HEK293 (cell line): ENCODE results near the gene HEYL.

Experiments used
- EGR2 ChIP-seq: fragments of 450-650 bp; formaldehyde crosslinking; IDR thresholded peaks from 2 replicates; pipeline ENCODE4 v1.5.1; 2016; ENCODE audit warnings: low read depth, missing biosample characterization, missing genetic modification characterization
- GLIS1 ChIP-seq: fragments of 450-650 bp; formaldehyde crosslinking; IDR thresholded peaks from 2 replicates; pipeline ENCODE4 v1.5.1; 2016; ENCODE audit warnings: missing biosample characterization, missing genetic modification characterization
- HOXD13 ChIP-seq: sonication (generic); formaldehyde crosslinking; IDR thresholded peaks from 2 replicates; pipeline ENCODE4 v1.8.0; 2022; ENCODE audit warnings: missing genetic modification reagents, borderline replicate concordance
- OVOL3 ChIP-seq: fragments of 450-650 bp; formaldehyde crosslinking; IDR thresholded peaks from 2 replicates; pipeline ENCODE4 v1.5.1; 2016; ENCODE audit warnings: missing biosample characterization, missing genetic modification characterization
- SP2 ChIP-seq: fragments of 450-650 bp; formaldehyde crosslinking; IDR thresholded peaks from 2 replicates; pipeline ENCODE4 v1.5.1; 2016; ENCODE audit warnings: missing biosample characterization, missing genetic modification characterization
- SP3 ChIP-seq: fragments of 450-650 bp; formaldehyde crosslinking; IDR thresholded peaks from 2 replicates; pipeline ENCODE4 v1.5.1; 2016; ENCODE audit warnings: missing biosample characterization, missing genetic modification characterization
- ZBTB21 ChIP-seq: fragments of 450-650 bp; formaldehyde crosslinking; IDR thresholded peaks from 2 replicates; pipeline ENCODE4 v1.5.1; 2017; ENCODE audit warnings: missing biosample characterization, missing genetic modification characterization
- ZBTB48 ChIP-seq: fragments of 450-650 bp; formaldehyde crosslinking; IDR thresholded peaks from 2 replicates; pipeline ENCODE4 v1.5.1; 2016; ENCODE audit warnings: missing biosample characterization, missing genetic modification characterization
- ZBTB8A ChIP-seq: fragments of 450-650 bp; formaldehyde crosslinking; IDR thresholded peaks from 2 replicates; pipeline ENCODE4 v1.5.1; 2016; ENCODE audit warnings: missing biosample characterization, missing genetic modification characterization
- ZFHX2 ChIP-seq: fragments of 450-650 bp; formaldehyde crosslinking; conservative IDR thresholded peaks from 2 replicates; pipeline ENCODE4 v1.5.1; 2016; ENCODE audit warnings: missing biosample characterization, missing genetic modification characterization
- ZFP37 ChIP-seq: fragments of 450-650 bp; formaldehyde crosslinking; IDR thresholded peaks from 2 replicates; pipeline ENCODE4 v1.5.1; 2016; ENCODE audit warnings: missing biosample characterization, missing genetic modification characterization
- ZNF157 ChIP-seq: fragments of 450-650 bp; formaldehyde crosslinking; IDR thresholded peaks from 2 replicates; pipeline ENCODE4 v1.5.1; 2016; ENCODE audit warnings: missing biosample characterization, missing genetic modification characterization
- ZNF2 ChIP-seq: fragments of 450-650 bp; formaldehyde crosslinking; IDR thresholded peaks from 2 replicates; pipeline ENCODE4 v1.5.1; 2016; ENCODE audit warnings: missing biosample characterization, missing genetic modification characterization
- ZNF211 ChIP-seq: fragments of 450-650 bp; formaldehyde crosslinking; IDR thresholded peaks from 2 replicates; pipeline ENCODE4 v1.5.1; 2016; ENCODE audit warnings: low read depth, missing biosample characterization, missing genetic modification characterization
- ZNF24 ChIP-seq: fragments of 450-650 bp; formaldehyde crosslinking; IDR thresholded peaks from 2 replicates; pipeline ENCODE4 v1.5.1; 2016; ENCODE audit warnings: missing biosample characterization, missing genetic modification characterization
- ZNF302 ChIP-seq: fragments of 450-650 bp; formaldehyde crosslinking; IDR thresholded peaks from 2 replicates; pipeline ENCODE4 v1.5.1; 2016; ENCODE audit warnings: missing biosample characterization, missing genetic modification characterization, low read depth
- ZNF341 ChIP-seq: fragments of 450-650 bp; formaldehyde crosslinking; IDR thresholded peaks from 2 replicates; pipeline ENCODE4; 2016; ENCODE audit warnings: low read depth, missing biosample characterization, missing genetic modification characterization
- ZNF394 ChIP-seq: fragments of 450-650 bp; formaldehyde crosslinking; IDR thresholded peaks from 2 replicates; pipeline ENCODE4 v1.5.1; 2016; ENCODE audit warnings: missing biosample characterization, missing genetic modification characterization, mild to moderate bottlenecking, moderate library complexity, borderline replicate concordance
- ZNF558 ChIP-seq: fragments of 450-650 bp; formaldehyde crosslinking; IDR thresholded peaks from 2 replicates; pipeline ENCODE4 v1.5.1; 2016; ENCODE audit warnings: missing biosample characterization, missing genetic modification characterization
- ZNF561 ChIP-seq: fragments of 450-650 bp; IDR thresholded peaks from 2 replicates; pipeline ENCODE4 v1.5.1; 2018; ENCODE audit warnings: missing biosample characterization, missing genetic modification characterization, borderline replicate concordance
- ZNF585B ChIP-seq: fragments of 450-650 bp; formaldehyde crosslinking; IDR thresholded peaks from 2 replicates; pipeline ENCODE4 v1.5.1; 2016; ENCODE audit warnings: missing biosample characterization, missing genetic modification characterization
- ZNF600 ChIP-seq: fragments of 450-650 bp; formaldehyde crosslinking; IDR thresholded peaks from 2 replicates; pipeline ENCODE4 v1.5.1; 2016; ENCODE audit warnings: missing biosample characterization, missing genetic modification characterization
- ZNF629 ChIP-seq: fragments of 450-650 bp; formaldehyde crosslinking; IDR thresholded peaks from 2 replicates; pipeline ENCODE4 v1.5.1; 2017; ENCODE audit warnings: missing biosample characterization, missing genetic modification characterization
- ZNF664 ChIP-seq: fragments of 450-650 bp; formaldehyde crosslinking; IDR thresholded peaks from 2 replicates; pipeline ENCODE4 v1.5.1; 2016; ENCODE audit warnings: missing biosample characterization, missing genetic modification characterization
- ZNF670 ChIP-seq: fragments of 450-650 bp; formaldehyde crosslinking; IDR thresholded peaks from 2 replicates; pipeline ENCODE4 v1.5.1; 2016; ENCODE audit warnings: missing biosample characterization, missing genetic modification characterization, low read depth
- ZSCAN16 ChIP-seq: fragments of 450-650 bp; formaldehyde crosslinking; IDR thresholded peaks from 2 replicates; pipeline ENCODE4 v1.5.1; 2016; ENCODE audit warnings: missing biosample characterization, missing genetic modification characterization
- ZXDB ChIP-seq: fragments of 450-650 bp; formaldehyde crosslinking; IDR thresholded peaks from 2 replicates; pipeline ENCODE4 v1.5.1; 2016; ENCODE audit warnings: missing biosample characterization, missing genetic modification characterization
- TF ChIP-seq, protein P1 (sequence below): fragments of 450-650 bp; formaldehyde crosslinking; conservative IDR thresholded peaks from 2 replicates; pipeline ENCODE4 v1.5.1; 2016; ENCODE audit warnings: low read depth, missing biosample characterization, missing genetic modification characterization
- TF ChIP-seq, protein P2 (sequence below): fragments of 450-650 bp; formaldehyde crosslinking; IDR thresholded peaks from 2 replicates; pipeline ENCODE4 v1.5.1; 2017; ENCODE audit warnings: missing biosample characterization, missing genetic modification characterization
- TF ChIP-seq, protein P3 (sequence below): fragments of 450-650 bp; formaldehyde crosslinking; IDR thresholded peaks from 2 replicates; pipeline ENCODE4 v1.5.1; 2016; ENCODE audit warnings: missing biosample characterization, missing genetic modification characterization
- TF ChIP-seq, protein P4 (sequence below): fragments of 450-650 bp; formaldehyde crosslinking; IDR thresholded peaks from 2 replicates; pipeline ENCODE4 v1.5.1; 2016; ENCODE audit warnings: missing biosample characterization, missing genetic modification characterization

Gene HEYL

DNA sequence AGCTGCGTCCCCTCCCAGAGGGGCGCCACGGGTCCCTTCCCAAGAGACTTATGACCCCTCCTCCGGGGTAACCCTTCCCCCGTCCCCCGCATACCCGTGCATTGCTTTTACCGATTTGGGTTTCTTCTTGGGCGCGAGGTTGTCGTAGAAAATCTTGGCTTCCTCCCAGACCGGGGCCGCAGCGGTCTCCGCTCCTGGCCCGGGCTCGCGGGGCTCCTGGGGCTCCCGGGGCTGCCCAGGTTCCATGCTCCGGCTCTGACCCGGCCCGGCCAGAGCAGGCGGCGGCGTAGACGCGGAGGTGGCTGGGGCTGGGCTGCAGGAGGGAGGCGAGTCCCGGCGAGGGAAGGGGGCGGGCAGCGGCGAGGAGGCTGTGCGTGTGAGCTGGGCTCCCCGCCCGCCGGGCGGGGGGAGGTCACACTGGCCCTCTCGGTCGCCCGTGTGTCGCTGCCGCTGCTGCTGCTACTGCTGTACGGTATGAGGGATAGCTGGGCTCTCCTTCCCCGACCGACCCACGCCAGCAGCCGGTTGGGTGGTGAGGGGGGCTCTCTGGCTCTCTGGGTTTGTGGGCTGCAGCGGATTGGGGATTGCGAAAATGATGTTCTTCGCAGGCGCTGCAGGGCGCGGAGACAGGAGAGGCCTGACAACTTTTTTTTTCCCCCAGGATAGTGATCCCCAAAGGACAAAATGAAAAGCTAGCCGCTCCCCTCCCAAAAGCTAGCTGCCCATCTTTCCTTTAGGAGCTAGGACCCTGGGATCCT, 32.5 kb upstream of the HEYL start, which contains the start of gene NT5C1A (continued):
- TF ChIP-seq, protein P1, sequence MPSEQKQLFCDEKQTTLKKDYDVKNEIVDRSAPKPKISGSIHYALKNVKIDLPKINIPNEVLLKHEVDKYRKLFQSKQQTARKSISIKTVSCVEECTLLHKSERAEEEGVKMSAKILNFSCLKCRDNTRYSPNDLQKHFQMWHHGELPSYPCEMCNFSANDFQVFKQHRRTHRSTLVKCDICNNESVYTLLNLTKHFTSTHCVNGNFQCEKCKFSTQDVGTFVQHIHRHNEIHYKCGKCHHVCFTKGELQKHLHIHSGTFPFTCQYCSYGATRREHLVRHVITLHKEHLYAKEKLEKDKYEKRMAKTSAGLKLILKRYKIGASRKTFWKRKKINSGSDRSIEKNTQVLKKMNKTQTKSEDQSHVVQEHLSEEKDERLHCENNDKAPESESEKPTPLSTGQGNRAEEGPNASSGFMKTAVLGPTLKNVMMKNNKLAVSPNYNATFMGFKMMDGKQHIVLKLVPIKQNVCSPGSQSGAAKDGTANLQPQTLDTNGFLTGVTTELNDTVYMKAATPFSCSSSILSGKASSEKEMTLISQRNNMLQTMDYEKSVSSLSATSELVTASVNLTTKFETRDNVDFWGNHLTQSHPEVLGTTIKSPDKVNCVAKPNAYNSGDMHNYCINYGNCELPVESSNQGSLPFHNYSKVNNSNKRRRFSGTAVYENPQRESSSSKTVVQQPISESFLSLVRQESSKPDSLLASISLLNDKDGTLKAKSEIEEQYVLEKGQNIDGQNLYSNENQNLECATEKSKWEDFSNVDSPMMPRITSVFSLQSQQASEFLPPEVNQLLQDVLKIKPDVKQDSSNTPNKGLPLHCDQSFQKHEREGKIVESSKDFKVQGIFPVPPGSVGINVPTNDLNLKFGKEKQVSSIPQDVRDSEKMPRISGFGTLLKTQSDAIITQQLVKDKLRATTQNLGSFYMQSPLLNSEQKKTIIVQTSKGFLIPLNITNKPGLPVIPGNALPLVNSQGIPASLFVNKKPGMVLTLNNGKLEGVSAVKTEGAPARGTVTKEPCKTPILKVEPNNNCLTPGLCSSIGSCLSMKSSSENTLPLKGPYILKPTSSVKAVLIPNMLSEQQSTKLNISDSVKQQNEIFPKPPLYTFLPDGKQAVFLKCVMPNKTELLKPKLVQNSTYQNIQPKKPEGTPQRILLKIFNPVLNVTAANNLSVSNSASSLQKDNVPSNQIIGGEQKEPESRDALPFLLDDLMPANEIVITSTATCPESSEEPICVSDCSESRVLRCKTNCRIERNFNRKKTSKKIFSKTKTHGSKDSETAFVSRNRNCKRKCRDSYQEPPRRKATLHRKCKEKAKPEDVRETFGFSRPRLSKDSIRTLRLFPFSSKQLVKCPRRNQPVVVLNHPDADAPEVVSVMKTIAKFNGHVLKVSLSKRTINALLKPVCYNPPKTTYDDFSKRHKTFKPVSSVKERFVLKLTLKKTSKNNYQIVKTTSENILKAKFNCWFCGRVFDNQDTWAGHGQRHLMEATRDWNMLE (tag by site-specific recombination), result no peak
- TF ChIP-seq ZBTB48 (tag by site-specific recombination) (no peak), ZNF561 (tag by site-specific recombination) (no peak), ZSCAN16 (tag by site-specific recombination) (no peak), EGR2 (tag by site-specific recombination) (peak; percentile 12; the same call in 1 of the 2 replicates), ZNF2 (no peak), ZNF600 (tag by site-specific recombination) (0 out of 2 replicates have a peak, but pooled peaks have one; percentile 29), ZBTB21 (tag by site-specific recombination) (no peak), ZNF211 (tag by site-specific recombination) (no peak), ZNF664 (tag by site-specific recombination) (no peak), ZFHX2 (tag by site-specific recombination) (peak; percentile 48; the same call in 1 of the 2 replicates), ZXDB (tag by site-specific recombination) (no peak), ZNF670 (tag by site-specific recombination) (no peak), ZNF341 (tag by site-specific recombination) (peak; percentile 97), ZNF302 (tag by site-specific recombination) (no peak), HOXD13 (CRISPR knock-in tag) (no peak), ZNF157 (tag by site-specific recombination) (no peak), OVOL3 (tag by site-specific recombination) (no peak), SP2 (tag by site-specific recombination) (peak; percentile 44), ZNF585B (tag by site-specific recombination) (no peak), SP3 (0 out of 2 replicates have a peak, but pooled peaks have one; percentile 20), ZNF629 (tag by site-specific recombination) (no peak), ZNF394 (tag by site-specific recombination) (no peak), GLIS1 (tag by site-specific recombination) (peak; percentile 38; the same call in 1 of the 2 replicates), ZFP37 (tag by site-specific recombination) (no peak), ZNF558 (no peak), ZBTB8A (tag by site-specific recombination) (peak; percentile 46), ZNF24 (no peak)
- TF ChIP-seq, protein P2, sequence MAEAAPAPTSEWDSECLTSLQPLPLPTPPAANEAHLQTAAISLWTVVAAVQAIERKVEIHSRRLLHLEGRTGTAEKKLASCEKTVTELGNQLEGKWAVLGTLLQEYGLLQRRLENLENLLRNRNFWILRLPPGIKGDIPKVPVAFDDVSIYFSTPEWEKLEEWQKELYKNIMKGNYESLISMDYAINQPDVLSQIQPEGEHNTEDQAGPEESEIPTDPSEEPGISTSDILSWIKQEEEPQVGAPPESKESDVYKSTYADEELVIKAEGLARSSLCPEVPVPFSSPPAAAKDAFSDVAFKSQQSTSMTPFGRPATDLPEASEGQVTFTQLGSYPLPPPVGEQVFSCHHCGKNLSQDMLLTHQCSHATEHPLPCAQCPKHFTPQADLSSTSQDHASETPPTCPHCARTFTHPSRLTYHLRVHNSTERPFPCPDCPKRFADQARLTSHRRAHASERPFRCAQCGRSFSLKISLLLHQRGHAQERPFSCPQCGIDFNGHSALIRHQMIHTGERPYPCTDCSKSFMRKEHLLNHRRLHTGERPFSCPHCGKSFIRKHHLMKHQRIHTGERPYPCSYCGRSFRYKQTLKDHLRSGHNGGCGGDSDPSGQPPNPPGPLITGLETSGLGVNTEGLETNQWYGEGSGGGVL (tag by site-specific recombination), result peak; percentile 54
- TF ChIP-seq, protein P3, sequence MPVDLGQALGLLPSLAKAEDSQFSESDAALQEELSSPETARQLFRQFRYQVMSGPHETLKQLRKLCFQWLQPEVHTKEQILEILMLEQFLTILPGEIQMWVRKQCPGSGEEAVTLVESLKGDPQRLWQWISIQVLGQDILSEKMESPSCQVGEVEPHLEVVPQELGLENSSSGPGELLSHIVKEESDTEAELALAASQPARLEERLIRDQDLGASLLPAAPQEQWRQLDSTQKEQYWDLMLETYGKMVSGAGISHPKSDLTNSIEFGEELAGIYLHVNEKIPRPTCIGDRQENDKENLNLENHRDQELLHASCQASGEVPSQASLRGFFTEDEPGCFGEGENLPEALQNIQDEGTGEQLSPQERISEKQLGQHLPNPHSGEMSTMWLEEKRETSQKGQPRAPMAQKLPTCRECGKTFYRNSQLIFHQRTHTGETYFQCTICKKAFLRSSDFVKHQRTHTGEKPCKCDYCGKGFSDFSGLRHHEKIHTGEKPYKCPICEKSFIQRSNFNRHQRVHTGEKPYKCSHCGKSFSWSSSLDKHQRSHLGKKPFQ (tag by site-specific recombination), result no peak
- TF ChIP-seq, protein P4, sequence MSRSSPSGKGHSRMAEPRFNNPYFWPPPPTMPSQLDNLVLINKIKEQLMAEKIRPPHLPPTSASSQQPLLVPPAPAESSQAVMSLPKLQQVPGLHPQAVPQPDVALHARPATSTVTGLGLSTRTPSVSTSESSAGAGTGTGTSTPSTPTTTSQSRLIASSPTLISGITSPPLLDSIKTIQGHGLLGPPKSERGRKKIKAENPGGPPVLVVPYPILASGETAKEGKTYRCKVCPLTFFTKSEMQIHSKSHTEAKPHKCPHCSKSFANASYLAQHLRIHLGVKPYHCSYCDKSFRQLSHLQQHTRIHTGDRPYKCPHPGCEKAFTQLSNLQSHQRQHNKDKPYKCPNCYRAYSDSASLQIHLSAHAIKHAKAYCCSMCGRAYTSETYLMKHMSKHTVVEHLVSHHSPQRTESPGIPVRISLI, result no peak
